Measurements from ENCODE around the gene LIAS. TPM values are rescaled to one million over a fixed set of nuclear protein-coding genes. Genes with fewer than 3 reads are reported as not detected.

LIAS gene
- total and polyA plus RNA-seq, 2 of the 13 experiments (the other 11 are each of a cell fraction or from before 2014, with no cell fraction given): 16.0 to 16.6 TPM

- TF ChIP-seq HBP1 (CRISPR knock-in tag; IDR thresholded peaks at IDR 0.05; ENCODE audit: low read depth): no peak
- TF ChIP-seq ZFP37 (CRISPR knock-in tag; IDR thresholded peaks at IDR 0.05; ENCODE audit: borderline replicate concordance): 0 out of 2 replicates have a peak, but pooled peaks have one; percentile 35
- peak; percentile 88 for TF ChIP-seq MIXL1 (CRISPR knock-in tag; IDR thresholded peaks at IDR 0.05)
- no peak for TF ChIP-seq ZBTB42 (CRISPR knock-in tag; IDR thresholded peaks at IDR 0.05)
- TF ChIP-seq ZNF281 (CRISPR knock-in tag; IDR thresholded peaks at IDR 0.05; ENCODE audit: borderline replicate concordance): peak; percentile 72; the same call in 1 of the 2 replicates
- TF ChIP-seq ARID4A (CRISPR knock-in tag; IDR thresholded peaks at IDR 0.05; ENCODE audit: borderline replicate concordance): peak; percentile 68; the same call in 1 of the 2 replicates
- peak; percentile 94 for TF ChIP-seq ZNF263 (CRISPR knock-in tag; IDR thresholded peaks at IDR 0.05)
- peak; percentile 51; the same call in 1 of the 2 replicates for TF ChIP-seq MYPOP (CRISPR knock-in tag; IDR thresholded peaks at IDR 0.05)
- TF ChIP-seq ARID5B (CRISPR knock-in tag; IDR thresholded peaks at IDR 0.05): peak; percentile 99
- TF ChIP-seq PHF5A (CRISPR knock-in tag; IDR thresholded peaks at IDR 0.05; ENCODE audit: low read depth, unreplicated experiment): peak; percentile 66
- TF ChIP-seq TRAFD1 (CRISPR knock-in tag; IDR thresholded peaks at IDR 0.05; ENCODE audit: borderline replicate concordance): no peak
- TF ChIP-seq TEAD2 (CRISPR knock-in tag; IDR thresholded peaks at IDR 0.05): no peak
- peak; percentile 82; the same call in 1 of the 2 replicates for TF ChIP-seq JUNB (CRISPR knock-in tag; IDR thresholded peaks at IDR 0.05; ENCODE audit: borderline replicate concordance)
Measured at GRCh38 chr4:39514888-39515401, 56.1 kb downstream of the LIAS start (continued).

Data from HepG2 (cell line).